GM12891 (cell line): Measurements from ENCODE around the gene PTDSS2.

Experiments
- POLR2A ChIP-seq: IDR thresholded peaks from 2 replicates; pipeline ENCODE4 v1.6.1; 2011; ENCODE audit warnings: low read depth, low read length, control low read depth
- POLR2AphosphoS5 ChIP-seq: IDR thresholded peaks from 2 replicates; pipeline ENCODE4 v1.6.1; 2011; ENCODE audit warnings: low read depth, low read length, control low read depth
- POU2F2 ChIP-seq: IDR thresholded peaks from 2 replicates; pipeline ENCODE4 v1.6.1; 2011; ENCODE audit warnings: low read depth, mild to moderate bottlenecking, control low read depth, low read length, moderate library complexity
- SPI1 ChIP-seq: IDR thresholded peaks from 2 replicates; pipeline ENCODE4 v1.6.1; 2011; ENCODE audit warnings: low read depth, low read length, control low read depth
- TAF1 ChIP-seq: IDR thresholded peaks from 2 replicates; pipeline ENCODE4 v1.6.1; 2011; ENCODE audit warnings: low read depth, low read length, control low read depth

DNA sequence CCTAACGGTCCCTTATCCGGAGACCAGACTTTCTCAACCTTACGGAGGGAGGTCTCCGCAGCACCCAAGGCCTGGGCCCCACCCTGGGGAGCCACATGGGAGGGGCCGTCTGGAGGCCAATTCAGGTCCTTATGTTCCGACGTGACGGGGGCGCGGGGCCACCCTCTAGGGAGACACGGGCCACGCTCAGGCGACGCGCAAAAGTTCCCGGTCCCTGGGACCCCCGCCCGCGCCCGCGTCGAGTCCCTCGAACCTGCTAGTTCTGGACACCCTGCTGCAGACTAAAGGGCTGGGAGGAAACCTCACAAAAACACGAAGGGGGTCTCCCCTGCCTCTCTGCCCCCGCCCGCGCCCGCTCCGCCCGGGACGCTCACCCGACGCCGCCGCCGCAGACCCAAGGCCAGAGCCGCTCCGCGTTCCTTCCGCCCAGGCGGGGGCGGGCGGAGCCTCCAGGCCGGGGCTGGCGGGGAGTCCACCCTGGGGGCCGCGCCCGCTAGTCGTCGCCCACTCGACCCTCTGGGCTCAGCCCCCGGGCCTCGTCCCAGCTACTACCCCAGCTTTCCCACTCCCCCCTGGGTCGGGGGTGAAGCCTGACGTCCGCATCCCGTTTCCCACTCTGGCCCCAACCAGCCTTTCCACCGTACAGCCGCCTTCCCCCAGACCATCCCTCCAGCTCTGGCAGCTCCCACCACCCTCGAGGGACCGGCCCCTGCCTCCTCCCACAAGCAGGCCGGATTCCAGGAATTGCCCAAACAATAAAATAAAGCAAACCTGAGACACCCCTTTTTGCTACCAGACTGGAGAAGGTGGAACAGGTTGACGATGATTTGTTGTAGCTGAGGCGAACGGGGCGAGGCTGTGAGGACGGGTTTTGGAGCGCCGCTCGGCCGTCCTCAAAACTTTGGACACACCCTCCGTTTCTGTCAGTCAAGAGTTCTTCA lies 54.2 kb downstream of the PTDSS2 start:
- TF ChIP-seq POLR2AphosphoS5 (no peak), TAF1 (no peak), POLR2A (no peak), POU2F2 (no peak), SPI1 (no peak)
